ENCODE results near the gene GGCX. TPM values are rescaled to one million over a fixed set of nuclear protein-coding genes. Genes with fewer than 3 reads are reported as not detected.

GGCX gene
- total and polyA plus RNA-seq, 2 of the 13 experiments (the other 11 are each of a cell fraction or from before 2014, with no cell fraction given): 72.5 to 103 TPM

GRCh38 chr2:85584857-85585780 is 23.8 kb upstream of the GGCX start (continued):
- TF ChIP-seq DRAP1 (CRISPR knock-in tag; IDR thresholded peaks at IDR 0.05) (peak; percentile 64), CREB3 (CRISPR knock-in tag; IDR thresholded peaks at IDR 0.05) (no peak), ZNF678 (CRISPR knock-in tag; IDR thresholded peaks at IDR 0.05) (no peak), HINFP (CRISPR knock-in tag; IDR thresholded peaks at IDR 0.05; ENCODE audit: low read depth) (peak; percentile 16), CCDC6 (CRISPR knock-in tag; IDR thresholded peaks at IDR 0.05) (peak; percentile 29), FOXA1 (IDR thresholded peaks at IDR 0.05) (peak; percentile 64), FOXA1 (CRISPR knock-in tag; IDR thresholded peaks at IDR 0.05) (peak; percentile 94), LCORL (IDR thresholded peaks at IDR 0.05) (no peak), LCORL (CRISPR knock-in tag; IDR thresholded peaks at IDR 0.05) (peak; percentile 79; the same call in 1 of the 2 replicates), KDM3A (CRISPR knock-in tag; IDR thresholded peaks at IDR 0.05; ENCODE audit: low read depth) (peak; percentile 15; the same call in 1 of the 2 replicates), TERF1 (CRISPR knock-in tag; IDR thresholded peaks at IDR 0.05) (no peak), ASH2L (IDR thresholded peaks at IDR 0.05; ENCODE audit: insufficient read length, low read depth, low read length) (peak; percentile 94), ZBTB3 (CRISPR knock-in tag; IDR thresholded peaks at IDR 0.05; ENCODE audit: borderline replicate concordance, low read depth) (peak; percentile 74; the same call in 1 of the 2 replicates), ZNF770 (CRISPR knock-in tag; IDR thresholded peaks at IDR 0.05) (no peak), TCF7 (IDR thresholded peaks at IDR 0.05; ENCODE audit: low read depth) (peak; percentile 59), NCOA2 (CRISPR knock-in tag; IDR thresholded peaks at IDR 0.05) (peak; percentile 78), ZNF121 (CRISPR knock-in tag; IDR thresholded peaks at IDR 0.05) (no peak), ZNF556 (CRISPR knock-in tag; IDR thresholded peaks at IDR 0.05; ENCODE audit: borderline replicate concordance) (peak; percentile 63; the same call in 1 of the 2 replicates), ZNF7 (CRISPR knock-in tag; IDR thresholded peaks at IDR 0.05) (no peak; the same call in 1 of the 2 replicates), PHF20 (CRISPR knock-in tag; IDR thresholded peaks at IDR 0.05) (peak; percentile 66), RARA (CRISPR knock-in tag; IDR thresholded peaks at IDR 0.05) (peak; percentile 95), ZNF570 (CRISPR knock-in tag; IDR thresholded peaks at IDR 0.05; ENCODE audit: borderline replicate concordance) (no peak), SP140L (CRISPR knock-in tag; IDR thresholded peaks at IDR 0.05; ENCODE audit: borderline replicate concordance) (no peak), TBX3 (IDR thresholded peaks at IDR 0.05; ENCODE audit: borderline replicate concordance) (peak; percentile 86; the same call in 1 of the 2 replicates), HMG20B (CRISPR knock-in tag; conservative IDR thresholded peaks at IDR 0.05) (peak; percentile 45; the same call in 1 of the 2 replicates)

All from HepG2 (cell line).